ENCODE results near the gene HTR3B.

GRCh38 chr11:113937918-113938317, 33.3 kb downstream of the HTR3B start:
- no peak for TF ChIP-seq POLR2A (IDR thresholded peaks at IDR 0.05)
- TF ChIP-seq CTCF (IDR thresholded peaks at IDR 0.05 in 4 of 5, conservative IDR thresholded peaks at IDR 0.05 in 1 of 5): no peak

Measured in gastrocnemius medialis (tissue), 4 donors.